HepG2 (cell line): Measurements from ENCODE around the gene KCNQ1OT1. TPM values are rescaled to one million over a fixed set of nuclear protein-coding genes. Genes with fewer than 3 reads are reported as not detected.

Experiments used
- AGO1 ChIP-seq: fragments of 200-400 bp; formaldehyde crosslinking; IDR thresholded peaks from 2 replicates; pipeline ENCODE4 v1.6.1; 2017; ENCODE audit warnings: mild to moderate bottlenecking, low read depth, low read length, moderate library complexity; ENCODE audit not compliant: poor library complexity, severe bottlenecking
- HNF4G ChIP-seq, 2 experiments: sonication (generic) in 1 of 2; formaldehyde crosslinking in 1 of 2; IDR thresholded peaks; 2 replicates each; pipeline versions ENCODE4 v1.4.0 to v1.6.1; 2011 to 2020; ENCODE audit warnings: borderline replicate concordance in 2 of 2, low read depth in 2 of 2, mild to moderate bottlenecking in 2 of 2, low read length in 1 of 2, missing genetic modification reagents in 1 of 2, moderate library complexity in 1 of 2
- HOXA9 ChIP-seq: sonication (generic); formaldehyde crosslinking; IDR thresholded peaks from 2 replicates; pipeline ENCODE4 v1.8.1; 2022; ENCODE audit warnings: missing genetic modification reagents, mild to moderate bottlenecking, moderate library complexity, borderline replicate concordance
- POLR2A ChIP-seq, 2 experiments: IDR thresholded peaks; 2 replicates each; pipeline ENCODE4 v1.6.1; 2011; ENCODE audit warnings: low read depth in 2 of 2, low read length in 2 of 2, mild to moderate bottlenecking in 1 of 2, moderate library complexity in 1 of 2; ENCODE audit not compliant: insufficient read depth in 1 of 2
- RBM22 ChIP-seq: fragments of 200-400 bp; formaldehyde crosslinking; optimal IDR thresholded peaks from 2 replicates; pipeline ENCODE3; 2017; ENCODE audit warnings: mild to moderate bottlenecking, low read length, moderate library complexity
- ZBTB1 ChIP-seq: sonication (generic); formaldehyde crosslinking; IDR thresholded peaks from 2 replicates; pipeline ENCODE4 v1.4.0; 2020; ENCODE audit warnings: missing genetic modification reagents, borderline replicate concordance
- ZFX ChIP-seq: sonication (generic); formaldehyde crosslinking; IDR thresholded peaks from 2 replicates; pipeline ENCODE4 v1.4.0; 2020; ENCODE audit warnings: mild to moderate bottlenecking, low read depth, missing genetic modification reagents, moderate library complexity
- ZNF136 ChIP-seq: sonication (generic); formaldehyde crosslinking; IDR thresholded peaks from 2 replicates; pipeline ENCODE4 v1.8.1; 2022; ENCODE audit warnings: low read depth, mild to moderate bottlenecking, moderate library complexity, missing genetic modification reagents
- ZNF280D ChIP-seq: sonication (generic); formaldehyde crosslinking; IDR thresholded peaks from 2 replicates; pipeline ENCODE4 v1.5.1; 2020; ENCODE audit warnings: mild to moderate bottlenecking, missing genetic modification reagents
- ZNF629 ChIP-seq: sonication (generic); formaldehyde crosslinking; conservative IDR thresholded peaks from 2 replicates; pipeline ENCODE4 v1.5.0; 2020; ENCODE audit warnings: missing genetic modification reagents
- ZNF691 ChIP-seq: sonication (generic); formaldehyde crosslinking; IDR thresholded peaks from 2 replicates; pipeline ENCODE4 v1.4.0; 2020; ENCODE audit warnings: missing genetic modification reagents, low read depth, mild to moderate bottlenecking, borderline replicate concordance
- polyA plus RNA-seq, 8 experiments: library from polyadenylated mRNA; depleted of rRNA in 3 of 8; stranded (reverse) in 7 of 8; unstranded in 1 of 8; fragments of >200 nt; fragmentation: Illumina TruSeq in 4 of 8; extraction: Trizol in 4 of 8; gene quantifications; 2 replicates each; pipeline versions ENCODE4 v1.2.1 to v1.2.3, GENCODE V29; 2011 to 2016; ENCODE audit warnings: low read depth in 4 of 8, missing spikeins in 1 of 8, mixed read lengths in 1 of 8; ENCODE audit not compliant: insufficient read depth in 1 of 8
- total RNA-seq, 5 experiments: library from RNA; depleted of rRNA; stranded (reverse); fragments of >200 nt; fragmentation: Illumina TruSeq; extraction: Trizol; gene quantifications; 2 replicates each; pipeline ENCODE4 v1.2.3, GENCODE V29; 2016; ENCODE audit warnings: low read depth in 1 of 5
- TF ChIP-seq, protein P1 (sequence below): sonication (generic); formaldehyde crosslinking; IDR thresholded peaks from 2 replicates; pipeline ENCODE4 v1.5.1; 2020; ENCODE audit warnings: missing genetic modification reagents, mild to moderate bottlenecking, borderline replicate concordance

The KCNQ1OT1 gene
- total and polyA plus RNA-seq, 2 of the 13 experiments (the other 11 are each of a cell fraction or from before 2014, with no cell fraction given): 1.3 to 18.9 TPM

DNA sequence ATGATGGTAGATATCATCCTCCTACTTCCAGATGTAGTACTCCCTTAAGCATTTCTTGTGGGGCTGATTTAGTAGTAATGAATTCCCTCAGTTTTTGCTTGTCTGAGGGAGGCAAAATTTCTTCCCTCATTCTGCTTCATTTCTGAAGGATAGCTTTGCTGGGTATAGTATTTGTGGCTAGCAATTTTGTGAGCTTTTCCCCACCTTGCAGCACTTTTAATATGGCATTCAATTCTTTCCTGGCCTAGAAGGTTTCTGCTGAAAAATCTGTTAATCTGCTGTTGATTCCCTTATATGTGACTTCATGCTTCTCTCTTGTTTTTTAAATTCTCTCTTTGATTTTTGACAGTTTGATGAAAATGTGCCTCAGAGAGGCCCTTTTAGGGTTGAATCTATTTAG lies 50.4 kb downstream of the KCNQ1OT1 start (continued):
- TF ChIP-seq ZNF691 (CRISPR knock-in tag): no peak
- no peak for TF ChIP-seq HNF4G (IDR thresholded peaks at IDR 0.05; ENCODE audit: borderline replicate concordance, low read depth, low read length)
- no peak for TF ChIP-seq HNF4G (CRISPR knock-in tag; IDR thresholded peaks at IDR 0.05; ENCODE audit: borderline replicate concordance, low read depth)
- no peak for TF ChIP-seq ZNF280D (CRISPR knock-in tag)
- TF ChIP-seq, protein P1, sequence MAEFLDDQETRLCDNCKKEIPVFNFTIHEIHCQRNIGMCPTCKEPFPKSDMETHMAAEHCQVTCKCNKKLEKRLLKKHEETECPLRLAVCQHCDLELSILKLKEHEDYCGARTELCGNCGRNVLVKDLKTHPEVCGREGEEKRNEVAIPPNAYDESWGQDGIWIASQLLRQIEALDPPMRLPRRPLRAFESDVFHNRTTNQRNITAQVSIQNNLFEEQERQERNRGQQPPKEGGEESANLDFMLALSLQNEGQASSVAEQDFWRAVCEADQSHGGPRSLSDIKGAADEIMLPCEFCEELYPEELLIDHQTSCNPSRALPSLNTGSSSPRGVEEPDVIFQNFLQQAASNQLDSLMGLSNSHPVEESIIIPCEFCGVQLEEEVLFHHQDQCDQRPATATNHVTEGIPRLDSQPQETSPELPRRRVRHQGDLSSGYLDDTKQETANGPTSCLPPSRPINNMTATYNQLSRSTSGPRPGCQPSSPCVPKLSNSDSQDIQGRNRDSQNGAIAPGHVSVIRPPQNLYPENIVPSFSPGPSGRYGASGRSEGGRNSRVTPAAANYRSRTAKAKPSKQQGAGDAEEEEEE: no peak
- 0 out of 2 replicates have a peak, but pooled peaks have one; percentile 13 for TF ChIP-seq ZNF629
- TF ChIP-seq AGO1: peak; percentile 25
- TF ChIP-seq ZBTB1: no peak
- TF ChIP-seq ZNF136: peak; percentile 98
- no peak for TF ChIP-seq HOXA9 (CRISPR knock-in tag)
- peak; percentile 98 for TF ChIP-seq RBM22
- TF ChIP-seq ZFX (CRISPR knock-in tag): no peak
- 0 out of 4 replicates have a peak, but pooled peaks of 1 of the 2 experiments have one; percentile 31 for TF ChIP-seq POLR2A (IDR thresholded peaks at IDR 0.05; ENCODE audit: insufficient read depth in 1 of 2, low read depth in 2 of 2, low read length in 2 of 2)
